ENCODE results near the gene SYT12.

Gene SYT12

GRCh38 chr11:67031791-67032561 is 9.0 kb downstream of the SYT12 start:
- TF ChIP-seq CTCF (IDR thresholded peaks at IDR 0.05; ENCODE audit: control extremely low read depth, extremely low read depth, low read depth, missing control alignments) = no peak
- no peak for DNase-seq (ENCODE audit: extremely low spot score)
- ChIA-PET POLR2A (no interaction called here), CTCF (interaction anchor here (1.0 kb wide), 1 partner anchor 12 kb away, joined by 3 read pairs; no protein-coding TSS in a partner anchor)

- ChIA-PET CTCF (no interaction called here), POLR2A (no interaction called here)
- DNase-seq (ENCODE audit: extremely low spot score) = no peak
- no peak for TF ChIP-seq CTCF (IDR thresholded peaks at IDR 0.05; ENCODE audit: control extremely low read depth, extremely low read depth, low read depth, missing control alignments)
Observed at GRCh38 chr11:67032830-67033551, 10.1 kb downstream of the SYT12 start.

GRCh38 chr11:67033661-67034166 is 10.8 kb downstream of the SYT12 start:
- DNase-seq (ENCODE audit: extremely low spot score) = no peak
- no peak for TF ChIP-seq CTCF (IDR thresholded peaks at IDR 0.05; ENCODE audit: control extremely low read depth, extremely low read depth, low read depth, missing control alignments)
- ChIA-PET POLR2A (no interaction called here), CTCF (no interaction called here)

GRCh38 chr11:67034350-67034749 is 11.4 kb downstream of the SYT12 start:
- ChIA-PET CTCF (no interaction called here), POLR2A (no interaction called here)
- TF ChIP-seq CTCF (IDR thresholded peaks at IDR 0.05; ENCODE audit: control extremely low read depth, extremely low read depth, low read depth, missing control alignments) = no peak
- no peak for DNase-seq (ENCODE audit: extremely low spot score)

- CTCF ChIA-PET = interaction anchor here (1.4 kb wide), 1 partner anchor 13 kb away, joined by 4 read pairs; no protein-coding TSS in a partner anchor
- DNase-seq (ENCODE audit: extremely low spot score) = no peak
- POLR2A ChIA-PET = no interaction called here
- no peak for TF ChIP-seq CTCF (IDR thresholded peaks at IDR 0.05; ENCODE audit: control extremely low read depth, extremely low read depth, low read depth, missing control alignments)
Observed at GRCh38 chr11:67040147-67040546, 17.2 kb downstream of the SYT12 start.

GRCh38 chr11:67041602-67042001 is 18.7 kb downstream of the SYT12 start:
- TF ChIP-seq CTCF (IDR thresholded peaks at IDR 0.05; ENCODE audit: control extremely low read depth, extremely low read depth, low read depth, missing control alignments) = no peak
- ChIA-PET POLR2A (no interaction called here), CTCF (interaction anchor here (1.2 to 1.6 kb wide), 2 partner anchors 11 to 13 kb away, joined by 3 read pairs; no protein-coding TSS in a partner anchor)
- no peak for DNase-seq (ENCODE audit: extremely low spot score)

All from GM10248 (cell line).